K562 (cell line): Measurements from ENCODE around the gene CDCA3. TPM values are rescaled to one million over a fixed set of nuclear protein-coding genes. Genes with fewer than 3 reads are reported as not detected.

Experiments used
- CHAMP1 ChIP-seq: fragments of 450-650 bp; IDR thresholded peaks from 2 replicates; pipeline ENCODE4 v1.6.1; 2016; ENCODE audit warnings: mild to moderate bottlenecking
- CREBBP ChIP-seq: IDR thresholded peaks from one replicate; pipeline ENCODE4 v1.6.1; 2012; ENCODE audit warnings: low read depth, mild to moderate bottlenecking, control low read depth, inconsistent platforms, low read length
- CTBP1 ChIP-seq: fragments of 450-650 bp; IDR thresholded peaks from 2 replicates; pipeline ENCODE4 v1.6.1; 2016; ENCODE audit warnings: borderline replicate concordance
- HOXB6 ChIP-seq: fragments of 250-450 bp; sonication (Bioruptor Pico); IDR thresholded peaks from 2 replicates; pipeline ENCODE4 v1.5.1; 2022; ENCODE audit warnings: mild to moderate bottlenecking, borderline replicate concordance
- IFI16 ChIP-seq: fragments of 250-450 bp; sonication (Bioruptor Pico); IDR thresholded peaks from 2 replicates; pipeline ENCODE4 v2.1.2; 2022; ENCODE audit warnings: mild to moderate bottlenecking, inconsistent platforms
- PKNOX1 ChIP-seq: fragments of 450-650 bp; IDR thresholded peaks from 2 replicates; pipeline ENCODE4 v1.6.1; 2016
- SETDB1 ChIP-seq: IDR thresholded peaks from one replicate; pipeline ENCODE4 v1.6.1; 2012; ENCODE audit warnings: low read length, control low read depth, inconsistent platforms
- SRSF3 ChIP-seq: fragments of 200-400 bp; formaldehyde crosslinking; IDR thresholded peaks from 2 replicates; pipeline ENCODE4 v1.6.1; 2016; ENCODE audit warnings: mild to moderate bottlenecking, low read length, moderate library complexity; ENCODE audit not compliant: insufficient read depth
- TEAD1 ChIP-seq, 2 experiments: fragments of 450-650 bp in 1 of 2; sonication (generic) in 1 of 2; formaldehyde crosslinking; IDR thresholded peaks; 2 replicates each; pipeline versions ENCODE4 v1.4.0 to v1.8.0; 2020 to 2022; ENCODE audit warnings: mild to moderate bottlenecking in 2 of 2, missing genetic modification reagents in 1 of 2
- ZNF146 ChIP-seq: IDR thresholded peaks from one replicate; pipeline ENCODE4 v1.6.1; 2018; ENCODE audit warnings: missing compliant biosample characterization; ENCODE audit not compliant: unreplicated experiment
- ZNF263 ChIP-seq: sonication (generic); formaldehyde crosslinking; IDR thresholded peaks from 2 replicates; pipeline ENCODE4 v1.8.0; 2022; ENCODE audit warnings: mild to moderate bottlenecking, missing genetic modification reagents, borderline replicate concordance
- ZNF449 ChIP-seq: fragments of 250-450 bp; sonication (Bioruptor Pico); IDR thresholded peaks from 2 replicates; pipeline ENCODE4 v1.8.0; 2022; ENCODE audit warnings: moderate library complexity, mild to moderate bottlenecking, inconsistent platforms
- polyA plus RNA-seq, 8 experiments: library from polyadenylated mRNA; depleted of rRNA in 4 of 8; stranded (reverse) in 5 of 8; unstranded in 3 of 8; fragments of >200 nt; fragmentation: Nextera tagmentation in 2 of 8; fragmentation: Illumina TruSeq in 1 of 8; extraction: Ambion mirVana in 2 of 8; extraction: Trizol in 1 of 8; gene quantifications; 2 replicates each; pipeline versions ENCODE4 v1.2.1 to v1.2.3, GENCODE V29; 2011 to 2014; ENCODE audit warnings: inconsistent platforms in 1 of 8, missing spikeins in 1 of 8
- total RNA-seq, 7 experiments: library from RNA; depleted of rRNA in 6 of 7; stranded (reverse); fragments of >200 nt in 6 of 7; fragmentation: Illumina TruSeq in 2 of 7; extraction: Trizol in 2 of 7; gene quantifications; 2 replicates each; pipeline versions ENCODE4 v1.2.1 to v1.2.3, GENCODE V29; 2011 to 2021; ENCODE audit warnings: low replicate concordance in 1 of 7
- TF ChIP-seq, protein P1 (sequence below): fragments of 200-800 bp; sonication (Bioruptor generic); IDR thresholded peaks from 2 replicates; pipeline ENCODE4 v1.6.1; 2017; ENCODE audit warnings: missing genetic modification characterization, missing compliant biosample characterization
- TF ChIP-seq, protein P2 (sequence below): sonication (generic); formaldehyde crosslinking; IDR thresholded peaks from 2 replicates; pipeline ENCODE4 v1.8.0; 2023; ENCODE audit warnings: missing genetic modification reagents, mild to moderate bottlenecking, borderline replicate concordance

The CDCA3 gene
- total and polyA plus RNA-seq, 9 of the 15 experiments (the other 6 are each of a cell fraction or from before 2014, with no cell fraction given) = 24.2 to 80.8 (median 55.1) TPM

GRCh38 chr12:6825398-6826124 is 25.5 kb downstream of the CDCA3 start (continued):
- TF ChIP-seq, protein P1, sequence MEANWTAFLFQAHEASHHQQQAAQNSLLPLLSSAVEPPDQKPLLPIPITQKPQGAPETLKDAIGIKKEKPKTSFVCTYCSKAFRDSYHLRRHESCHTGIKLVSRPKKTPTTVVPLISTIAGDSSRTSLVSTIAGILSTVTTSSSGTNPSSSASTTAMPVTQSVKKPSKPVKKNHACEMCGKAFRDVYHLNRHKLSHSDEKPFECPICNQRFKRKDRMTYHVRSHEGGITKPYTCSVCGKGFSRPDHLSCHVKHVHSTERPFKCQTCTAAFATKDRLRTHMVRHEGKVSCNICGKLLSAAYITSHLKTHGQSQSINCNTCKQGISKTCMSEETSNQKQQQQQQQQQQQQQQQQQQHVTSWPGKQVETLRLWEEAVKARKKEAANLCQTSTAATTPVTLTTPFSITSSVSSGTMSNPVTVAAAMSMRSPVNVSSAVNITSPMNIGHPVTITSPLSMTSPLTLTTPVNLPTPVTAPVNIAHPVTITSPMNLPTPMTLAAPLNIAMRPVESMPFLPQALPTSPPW (CRISPR knock-in tag) = peak; percentile 41; the same call in 1 of the 2 replicates
- TF ChIP-seq CTBP1 (peak; percentile 84), HOXB6 (CRISPR knock-in tag) (no peak), ZNF263 (peak; percentile 83), TEAD1 (CRISPR knock-in tag; IDR thresholded peaks at IDR 0.05) (peak; percentile 21 to 45; a peak in 1 of 4 replicates), SRSF3 (no peak), CHAMP1 (no peak), ZNF146 (CRISPR knock-in tag) (no peak), SETDB1 (no peak), IFI16 (CRISPR knock-in tag) (no peak), CREBBP (no peak), PKNOX1 (no peak), ZNF449 (CRISPR knock-in tag) (no peak)
- TF ChIP-seq, protein P2, sequence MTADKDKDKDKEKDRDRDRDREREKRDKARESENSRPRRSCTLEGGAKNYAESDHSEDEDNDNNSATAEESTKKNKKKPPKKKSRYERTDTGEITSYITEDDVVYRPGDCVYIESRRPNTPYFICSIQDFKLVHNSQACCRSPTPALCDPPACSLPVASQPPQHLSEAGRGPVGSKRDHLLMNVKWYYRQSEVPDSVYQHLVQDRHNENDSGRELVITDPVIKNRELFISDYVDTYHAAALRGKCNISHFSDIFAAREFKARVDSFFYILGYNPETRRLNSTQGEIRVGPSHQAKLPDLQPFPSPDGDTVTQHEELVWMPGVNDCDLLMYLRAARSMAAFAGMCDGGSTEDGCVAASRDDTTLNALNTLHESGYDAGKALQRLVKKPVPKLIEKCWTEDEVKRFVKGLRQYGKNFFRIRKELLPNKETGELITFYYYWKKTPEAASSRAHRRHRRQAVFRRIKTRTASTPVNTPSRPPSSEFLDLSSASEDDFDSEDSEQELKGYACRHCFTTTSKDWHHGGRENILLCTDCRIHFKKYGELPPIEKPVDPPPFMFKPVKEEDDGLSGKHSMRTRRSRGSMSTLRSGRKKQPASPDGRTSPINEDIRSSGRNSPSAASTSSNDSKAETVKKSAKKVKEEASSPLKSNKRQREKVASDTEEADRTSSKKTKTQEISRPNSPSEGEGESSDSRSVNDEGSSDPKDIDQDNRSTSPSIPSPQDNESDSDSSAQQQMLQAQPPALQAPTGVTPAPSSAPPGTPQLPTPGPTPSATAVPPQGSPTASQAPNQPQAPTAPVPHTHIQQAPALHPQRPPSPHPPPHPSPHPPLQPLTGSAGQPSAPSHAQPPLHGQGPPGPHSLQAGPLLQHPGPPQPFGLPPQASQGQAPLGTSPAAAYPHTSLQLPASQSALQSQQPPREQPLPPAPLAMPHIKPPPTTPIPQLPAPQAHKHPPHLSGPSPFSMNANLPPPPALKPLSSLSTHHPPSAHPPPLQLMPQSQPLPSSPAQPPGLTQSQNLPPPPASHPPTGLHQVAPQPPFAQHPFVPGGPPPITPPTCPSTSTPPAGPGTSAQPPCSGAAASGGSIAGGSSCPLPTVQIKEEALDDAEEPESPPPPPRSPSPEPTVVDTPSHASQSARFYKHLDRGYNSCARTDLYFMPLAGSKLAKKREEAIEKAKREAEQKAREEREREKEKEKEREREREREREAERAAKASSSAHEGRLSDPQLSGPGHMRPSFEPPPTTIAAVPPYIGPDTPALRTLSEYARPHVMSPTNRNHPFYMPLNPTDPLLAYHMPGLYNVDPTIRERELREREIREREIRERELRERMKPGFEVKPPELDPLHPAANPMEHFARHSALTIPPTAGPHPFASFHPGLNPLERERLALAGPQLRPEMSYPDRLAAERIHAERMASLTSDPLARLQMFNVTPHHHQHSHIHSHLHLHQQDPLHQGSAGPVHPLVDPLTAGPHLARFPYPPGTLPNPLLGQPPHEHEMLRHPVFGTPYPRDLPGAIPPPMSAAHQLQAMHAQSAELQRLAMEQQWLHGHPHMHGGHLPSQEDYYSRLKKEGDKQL (CRISPR knock-in tag) = no peak
